GM12873 (cell line): Measurements from ENCODE around the gene EPHA1.

Source experiments
- CTCF ChIP-seq: IDR thresholded peaks from 2 replicates; pipeline ENCODE4 v1.5.1; 2012; ENCODE audit warnings: low read depth, mild to moderate bottlenecking, moderate library complexity, low read length, control low read depth; ENCODE audit not compliant: insufficient read depth; ENCODE audit errors: missing control alignments

Gene EPHA1

GRCh38 chr7:143379611-143380259 lies 28.9 kb downstream of the EPHA1 start:
- TF ChIP-seq CTCF = no peak

- TF ChIP-seq CTCF = no peak
These were observed 32.3 kb downstream of the EPHA1 start for GRCh38 chr7:143376396-143376795.

- no peak for TF ChIP-seq CTCF
These were observed 33.2 kb downstream of the EPHA1 start for GRCh38 chr7:143375298-143376034.

- no peak for TF ChIP-seq CTCF
These were observed 34.1 kb downstream of the EPHA1 start for GRCh38 chr7:143374561-143374960.

GRCh38 chr7:143373255-143373794 lies 35.3 kb downstream of the EPHA1 start:
- TF ChIP-seq CTCF = no peak

GRCh38 chr7:143372070-143372469 lies 36.6 kb downstream of the EPHA1 start:
- no peak for TF ChIP-seq CTCF
